Subcutaneous abdominal adipose tissue (tissue), 5 donors: Measurements from ENCODE around the gene PLEKHA4.
"Not testable (repeated sequence)": the region's sequence is repeated elsewhere in the genome, so short reads cannot be mapped to it uniquely, and the experiment has no call there.

Experiments used
- H3K27ac ChIP-seq: one replicate; pipeline ENCODE4 v1.7.0; 2013; ENCODE audit warnings: low read depth, mild to moderate bottlenecking, inconsistent platforms, low read length, moderate library complexity
- H3K27me3 ChIP-seq, 5 donors: one replicate each; pipeline ENCODE4 v1.7.0; 2013; ENCODE audit warnings: low read length in 5 of 5, inconsistent platforms in 1 of 5; ENCODE audit not compliant: control insufficient read depth in 5 of 5, insufficient read depth in 4 of 5
- H3K36me3 ChIP-seq, 5 donors: one replicate each; pipeline ENCODE4 v1.7.0; 2013; ENCODE audit warnings: low read length in 5 of 5; ENCODE audit not compliant: control insufficient read depth in 5 of 5, insufficient read depth in 5 of 5
- H3K4me1 ChIP-seq, 5 donors: one replicate each; pipeline ENCODE4 v1.7.0; 2013; ENCODE audit warnings: low read length in 5 of 5, mild to moderate bottlenecking in 3 of 5, moderate library complexity in 1 of 5; ENCODE audit not compliant: control insufficient read depth in 5 of 5, insufficient read depth in 5 of 5
- H3K4me3 ChIP-seq, 5 donors: one replicate each; pipeline ENCODE4 v1.7.0; 2013; ENCODE audit warnings: low read length in 5 of 5, low read depth in 1 of 5
- H3K9ac ChIP-seq, 5 donors: one replicate each; pipeline ENCODE4 v1.7.0; 2013; ENCODE audit warnings: low read length in 5 of 5, mild to moderate bottlenecking in 4 of 5, moderate library complexity in 3 of 5
- H3K9me3 ChIP-seq, 5 donors: one replicate each; pipeline ENCODE4 v1.7.0; 2013; ENCODE audit warnings: low read length in 5 of 5; ENCODE audit not compliant: control insufficient read depth in 5 of 5
- donor health status: healthy.
- donor health status: healthy.
- donor health status: healthy.
- donor health status: healthy.
- donor health status: healthy.

The PLEKHA4 gene

DNA sequence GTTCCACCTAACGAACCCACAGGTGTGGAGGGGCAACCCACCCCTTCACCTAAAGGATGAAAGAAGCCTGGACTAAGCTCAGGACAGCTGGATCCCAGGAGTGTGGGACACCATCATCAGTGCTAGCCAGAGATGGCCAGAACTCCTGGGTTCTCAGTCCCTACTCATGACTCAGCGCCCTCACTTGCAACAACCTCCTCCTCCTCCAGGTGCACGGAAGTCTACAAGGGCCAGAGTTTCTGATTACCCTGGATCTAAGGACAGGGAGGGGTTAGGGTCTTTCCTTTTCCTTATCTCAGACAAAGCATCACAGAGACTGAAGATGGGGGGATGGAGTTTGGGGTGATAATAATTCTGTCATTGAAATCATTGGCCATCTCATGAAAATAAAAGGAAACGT, 22.1 kb upstream of the PLEKHA4 start:
- Histone ChIP-seq H3K27ac (no peak overlapping the region), H3K4me1 (peaks cover 0 to 8% (median under 1%) of the 10 kb centered on the region in 5 donors), H3K36me3 (no peaks in the 10 kb centered on the region), H3K4me3 (no peak overlapping the region), H3K9me3 (no peaks in the 10 kb centered on the region), H3K9ac (no peak overlapping the region), H3K27me3 (peaks cover 0 to 13% (median 0%) of the 10 kb centered on the region in 5 donors)

DNA sequence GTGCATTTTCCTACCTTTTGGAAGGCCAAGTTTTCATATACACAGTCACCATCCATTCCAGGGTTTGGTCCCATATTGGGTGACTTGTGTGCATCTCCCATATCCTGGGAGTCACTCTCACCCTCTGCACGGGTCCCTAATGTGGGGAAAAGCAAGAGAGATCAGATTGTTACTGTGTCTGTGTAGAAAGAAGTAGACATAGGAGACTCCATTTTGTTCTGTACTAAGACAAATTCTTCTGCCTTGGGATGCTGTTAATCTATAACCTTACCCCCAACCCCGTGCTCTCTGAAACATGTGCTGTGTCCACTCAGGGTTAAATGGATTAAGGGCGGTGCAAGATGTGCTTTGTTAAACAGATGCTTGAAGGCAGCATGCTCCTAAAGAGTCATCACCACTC, 21.1 kb upstream of the PLEKHA4 start:
- H3K4me3 ChIP-seq, H3K4me1 ChIP-seq, H3K27ac ChIP-seq, H3K9me3 ChIP-seq, H3K27me3 ChIP-seq, H3K36me3 ChIP-seq, H3K9ac ChIP-seq: not testable (repeated sequence)

DNA sequence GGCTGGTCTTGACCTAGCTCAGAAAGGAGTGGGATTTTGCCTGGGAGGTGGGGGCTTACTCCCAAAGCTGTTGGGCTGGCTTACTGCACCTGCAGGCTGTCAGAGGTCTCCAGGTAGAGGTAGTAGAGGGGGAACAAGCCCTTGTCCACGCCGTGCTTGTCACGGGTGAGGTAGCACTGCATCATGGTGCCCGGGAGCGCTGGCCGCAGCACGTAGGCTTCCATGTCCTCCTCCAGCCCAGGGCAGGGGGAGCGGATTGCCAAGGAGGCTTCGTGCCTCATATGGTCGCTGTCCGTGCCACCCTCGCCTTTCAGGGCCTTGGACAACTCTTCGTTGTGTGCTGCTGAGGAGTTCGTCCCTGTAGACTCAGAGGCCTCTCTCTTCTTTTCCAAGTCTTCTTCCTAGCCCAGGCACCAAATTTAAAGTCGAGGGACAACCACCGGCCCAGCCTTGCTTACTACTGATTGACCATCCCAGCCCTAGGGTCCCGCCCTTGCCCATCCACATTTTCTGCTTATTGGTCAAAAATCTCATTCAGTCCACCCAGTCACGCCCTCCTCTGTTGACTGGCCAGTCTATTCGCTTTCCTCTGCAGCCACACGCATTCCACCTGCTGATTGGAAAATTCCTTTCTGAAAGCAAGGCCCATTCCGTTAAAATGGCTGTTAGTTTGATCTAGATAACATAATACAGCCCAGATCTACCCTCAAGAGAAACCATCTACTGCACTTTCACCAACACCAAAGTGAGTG, 19.6 kb upstream of the PLEKHA4 start:
- Histone ChIP-seq H3K27me3 (peaks cover 0 to 5% (median 0%) of the 10 kb centered on the region in 5 donors), H3K9ac (no peak overlapping the region), H3K27ac (no peak overlapping the region), H3K4me1 (no peaks in the 10 kb centered on the region), H3K4me3 (no peak overlapping the region), H3K9me3 (no peaks in the 10 kb centered on the region), H3K36me3 (no peaks in the 10 kb centered on the region)

DNA sequence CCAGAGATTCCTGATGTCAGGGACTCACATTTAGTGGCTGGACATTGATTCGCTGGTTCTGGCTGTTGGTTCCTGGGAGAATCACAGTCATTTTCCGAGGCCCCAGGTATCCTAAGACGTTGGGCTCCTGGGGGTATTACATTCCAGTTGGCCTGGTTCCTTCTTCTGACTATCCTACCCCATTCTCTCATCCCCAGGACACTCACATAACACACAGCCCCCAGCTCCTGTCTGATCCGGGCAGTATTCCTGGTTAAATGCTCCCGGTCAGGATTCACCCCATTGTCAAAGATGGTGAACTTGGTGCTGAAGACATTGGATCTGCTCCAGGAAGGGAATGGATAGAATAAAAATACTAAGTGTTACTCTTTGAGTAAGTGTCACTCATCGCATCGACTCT, 15.3 kb upstream of the PLEKHA4 start:
- no peak overlapping the region for H3K4me3 ChIP-seq
- H3K9me3 ChIP-seq: no peaks in the 10 kb centered on the region
- no peak overlapping the region for H3K9ac ChIP-seq
- no peaks in the 10 kb centered on the region for H3K27me3 ChIP-seq
- H3K27ac ChIP-seq: no peak overlapping the region
- H3K4me1 ChIP-seq: peaks cover 0 to 1% (median 0%) of the 10 kb centered on the region in 5 donors
- H3K36me3 ChIP-seq: peaks cover 0 to 2% (median 0%) of the 10 kb centered on the region in 5 donors

DNA sequence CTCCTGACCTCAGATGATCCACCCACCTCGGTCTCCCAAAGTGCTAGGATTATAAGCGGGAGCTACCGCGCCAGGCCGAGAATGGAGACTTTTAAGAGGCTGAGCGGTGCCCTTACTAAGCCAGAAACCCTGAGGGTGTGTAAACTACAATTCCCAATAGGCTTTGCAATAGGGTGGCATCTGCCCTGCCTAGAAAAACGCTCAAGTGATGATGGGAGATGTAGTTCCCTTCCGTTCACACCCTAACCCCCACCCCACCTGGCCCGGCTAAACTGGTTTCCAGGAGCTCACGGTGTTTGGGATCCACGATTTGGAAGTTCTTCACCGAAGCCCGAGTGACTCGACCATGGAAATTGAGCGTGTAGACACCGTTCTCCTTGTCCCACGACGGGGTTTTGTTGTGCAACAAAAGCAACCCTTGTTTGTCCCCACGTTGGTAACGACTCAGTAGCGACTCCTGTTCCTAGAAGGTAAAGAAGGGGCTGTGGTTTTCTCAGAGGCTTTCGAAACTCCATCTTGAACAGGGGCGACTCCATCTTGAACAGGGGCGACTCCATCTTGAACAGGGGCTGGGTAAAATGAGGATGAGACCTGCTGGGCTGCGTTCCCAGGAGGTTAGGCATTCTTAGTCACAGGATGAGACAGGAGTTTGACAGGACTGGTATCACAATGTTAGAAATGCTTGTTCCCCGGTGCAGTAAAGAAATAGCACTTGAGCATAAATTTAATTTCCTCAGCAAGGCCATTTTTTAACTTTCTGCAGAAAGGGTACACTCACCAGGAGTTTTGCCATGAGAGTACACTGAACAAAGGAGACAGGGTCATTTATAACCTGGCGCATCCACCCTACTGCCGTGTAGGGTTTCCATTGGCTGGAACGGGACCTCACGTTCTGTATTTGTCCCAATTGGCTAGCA, 13.6 kb upstream of the PLEKHA4 start:
- Histone ChIP-seq H3K27me3 (no peaks in the 10 kb centered on the region), H3K36me3 (peaks cover 0 to 17% (median 3%) of the 10 kb centered on the region in 5 donors), H3K27ac (no peak overlapping the region), H3K4me1 (peaks cover 0 to 9% (median 3%) of the 10 kb centered on the region in 5 donors), H3K9me3 (no peaks in the 10 kb centered on the region), H3K9ac (no peak overlapping the region), H3K4me3 (no peak overlapping the region)

DNA sequence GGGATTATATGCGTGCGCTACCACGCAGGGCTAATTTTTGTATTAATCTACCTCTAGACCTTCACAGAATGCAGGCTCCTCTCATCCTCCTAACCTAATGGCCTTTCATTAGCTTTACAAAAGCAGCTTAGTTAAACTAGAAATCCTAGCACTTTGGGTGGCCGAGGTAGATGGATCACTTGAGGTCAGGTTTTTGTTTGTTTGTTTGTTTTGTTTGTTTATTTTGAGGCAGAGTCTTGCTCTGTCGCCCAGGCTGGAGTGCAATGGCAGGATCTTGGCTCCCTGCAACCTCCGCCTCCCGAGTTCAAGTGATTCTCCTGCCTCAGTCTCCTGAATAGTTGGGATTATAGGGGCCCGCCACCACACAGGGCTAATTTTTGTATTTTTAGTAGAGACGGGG, 11.3 kb upstream of the PLEKHA4 start:
- Histone ChIP-seq H3K36me3 (peaks cover 0 to 38% (median 18%) of the 10 kb centered on the region in 5 donors), H3K4me1 (peaks cover 4 to 29% (median 17%) of the 10 kb centered on the region in 5 donors)
- H3K9me3 ChIP-seq, H3K9ac ChIP-seq, H3K4me3 ChIP-seq, H3K27ac ChIP-seq, H3K27me3 ChIP-seq: not testable (repeated sequence)

DNA sequence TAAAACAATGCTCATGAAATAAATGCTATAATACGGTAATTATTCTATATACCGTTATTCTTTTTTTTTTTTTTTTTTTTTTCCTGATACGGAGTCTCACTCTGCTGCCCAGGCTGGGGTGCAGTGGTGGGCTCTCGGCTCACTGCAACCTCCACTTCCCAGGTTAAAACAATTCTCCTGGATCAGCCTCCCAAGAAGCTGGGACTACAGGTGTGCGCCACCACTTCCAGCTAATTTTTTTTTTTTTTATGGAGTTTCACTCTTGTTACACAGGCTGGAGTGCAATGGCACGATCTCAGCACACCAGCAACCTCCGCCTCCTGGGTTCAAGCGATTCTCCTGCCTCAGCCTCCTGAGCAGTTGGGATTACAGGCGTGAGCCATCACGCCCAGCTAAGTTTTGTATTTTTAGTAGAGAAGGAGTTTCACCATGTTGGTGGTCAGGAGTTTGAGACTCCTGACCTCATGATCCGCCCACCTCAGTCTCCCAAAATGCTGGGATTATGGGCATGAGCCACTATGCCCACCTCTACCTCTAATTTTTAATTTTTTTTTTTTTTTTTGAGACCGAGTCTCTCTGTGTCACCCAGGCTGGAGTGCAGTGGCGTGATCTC, 10.7 kb upstream of the PLEKHA4 start:
- H3K4me1 ChIP-seq: peaks cover 4 to 34% (median 22%) of the 10 kb centered on the region in 5 donors
- peaks cover 0 to 44% (median 23%) of the 10 kb centered on the region in 5 donors for H3K36me3 ChIP-seq
- no peaks in the 10 kb centered on the region for H3K27me3 ChIP-seq
- H3K27ac ChIP-seq: peak overlapping the region; percentile 62
- no peak overlapping the region for H3K9ac ChIP-seq
- no peaks in the 10 kb centered on the region for H3K9me3 ChIP-seq
- H3K4me3 ChIP-seq: no peak overlapping the region

DNA sequence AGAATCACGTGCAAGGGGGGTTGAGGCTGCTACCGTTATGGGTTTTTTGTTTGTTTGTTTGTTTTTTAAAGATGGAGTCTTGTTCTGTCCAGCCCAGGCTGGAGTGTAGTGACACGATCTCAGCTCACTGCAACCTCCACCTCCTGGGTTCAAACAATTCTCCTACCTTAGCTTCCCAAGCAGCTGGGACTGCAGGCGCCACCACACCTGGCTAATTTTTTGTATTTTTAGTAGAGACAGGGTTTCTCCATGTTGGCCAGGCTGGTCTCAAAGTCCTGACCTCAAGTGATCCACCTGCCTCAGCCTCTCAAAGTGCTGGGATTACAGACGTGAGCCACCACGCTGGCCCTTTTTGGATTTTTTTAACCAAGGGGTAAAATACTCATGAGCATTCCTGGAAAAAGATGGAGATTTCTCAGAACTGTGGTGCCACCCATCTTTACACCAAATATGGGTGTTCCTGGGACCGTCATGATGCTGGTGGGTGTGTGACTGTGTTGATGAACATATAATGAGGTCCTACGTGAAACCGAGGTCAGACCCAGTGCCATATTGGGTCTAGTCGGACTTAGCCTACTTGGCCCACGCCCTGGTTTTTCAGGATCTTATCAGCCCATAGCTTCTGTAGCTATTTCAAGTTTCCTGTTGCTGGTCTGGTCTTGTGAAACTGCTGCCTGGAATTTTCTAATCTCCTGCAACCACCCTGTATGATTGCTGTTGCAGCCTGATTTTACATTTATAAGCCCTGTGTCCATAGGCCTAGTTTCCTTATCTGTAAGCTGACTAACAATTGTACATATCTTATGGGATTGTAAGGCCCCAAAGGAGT, 10.0 kb upstream of the PLEKHA4 start:
- Histone ChIP-seq H3K4me1 (peaks cover 4 to 42% (median 30%) of the 10 kb centered on the region in 5 donors), H3K9ac (no peak overlapping the region), H3K27ac (peak overlapping the region; percentile 62), H3K36me3 (peaks cover 0 to 51% (median 30%) of the 10 kb centered on the region in 5 donors), H3K4me3 (peak overlapping the region in 1 of 5 donors; percentile 22), H3K9me3 (no peaks in the 10 kb centered on the region), H3K27me3 (no peaks in the 10 kb centered on the region)

DNA sequence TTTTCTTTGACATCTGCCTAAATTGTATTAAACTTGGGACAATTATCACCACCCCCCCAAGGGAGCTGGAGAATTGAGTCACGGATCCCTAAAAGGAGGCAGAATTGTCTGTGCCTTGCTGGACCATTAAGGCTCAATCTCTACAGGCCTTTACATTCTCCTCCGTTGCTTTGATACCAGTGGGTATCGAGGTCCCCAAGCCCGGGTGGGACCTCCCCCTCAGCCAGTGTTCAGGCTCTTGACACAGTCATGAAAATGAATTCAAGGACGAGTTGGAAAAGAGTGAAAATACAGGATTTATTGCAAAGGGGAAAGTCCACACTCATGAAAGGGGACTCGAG, 9.4 kb upstream of the PLEKHA4 start:
- Histone ChIP-seq H3K36me3 (peaks cover 0 to 55% (median 33%) of the 10 kb centered on the region in 5 donors), H3K27me3 (no peaks in the 10 kb centered on the region), H3K9ac (no peak overlapping the region), H3K27ac (peak overlapping the region; percentile 62), H3K4me1 (peaks cover 4 to 46% (median 34%) of the 10 kb centered on the region in 5 donors), H3K9me3 (no peaks in the 10 kb centered on the region), H3K4me3 (peak overlapping the region in 1 of 5 donors; percentile 22)
